CD8-positive, alpha-beta memory T cell (primary cell): ENCODE measurements around the gene MGAT2. TPM values are rescaled to one million over a fixed set of nuclear protein-coding genes. Genes with fewer than 3 reads are reported as not detected.
"Not testable (repeated sequence)": the region's sequence is repeated elsewhere in the genome, so short reads cannot be mapped to it uniquely, and the experiment has no call there.

ENCODE experiments used
- CTCF ChIA-PET: fragments of 350-600 bp; sonication (Branson Sonifier 250); formaldehyde crosslinking; loops from one replicate; lab custom pipeline; 2021; ENCODE audit warnings: antibody characterized with exemption; lab: Charles Lee
- POLR2A ChIA-PET: fragments of 350-600 bp; sonication (Branson Sonifier 250); formaldehyde crosslinking; loops from one replicate; lab custom pipeline; 2021; ENCODE audit warnings: antibody characterized with exemption; lab: Charles Lee
- DNase-seq, 5 donors: peaks; one replicate each; pipeline versions ENCODE4 v3.0.0 to v3.0.0-alpha.2; 2020 to 2022; ENCODE audit warnings: mixed read lengths in 1 of 5
- H3K27ac ChIP-seq: one replicate; pipeline ENCODE4 v1.7.0; 2013; ENCODE audit warnings: low read depth, mild to moderate bottlenecking, low read length, moderate library complexity
- H3K27me3 ChIP-seq: 2 replicates; pipeline ENCODE4 v1.7.0; 2013; ENCODE audit warnings: low read length, mild to moderate bottlenecking; ENCODE audit not compliant: insufficient read depth, poor library complexity, severe bottlenecking
- H3K36me3 ChIP-seq: 2 replicates; pipeline ENCODE4 v1.7.0; 2013; ENCODE audit warnings: mild to moderate bottlenecking, low read length, moderate library complexity; ENCODE audit not compliant: insufficient read depth
- H3K4me1 ChIP-seq: 2 replicates; pipeline ENCODE4 v1.7.0; 2013; ENCODE audit warnings: mild to moderate bottlenecking, low read length, moderate library complexity; ENCODE audit not compliant: insufficient read depth
- H3K4me3 ChIP-seq: 2 replicates; pipeline ENCODE4 v1.7.0; 2013; ENCODE audit warnings: mild to moderate bottlenecking, low read length
- H3K9me3 ChIP-seq: 2 replicates; pipeline ENCODE4 v1.7.0; 2013; ENCODE audit warnings: mild to moderate bottlenecking, low read length
- H3K27ac Mint-ChIP-seq, 8 donors: one replicate each; pipeline ENCODE4 v1.8.0; 2020 to 2021; ENCODE audit warnings: mixed read lengths in 8 of 8, mild to moderate bottlenecking in 6 of 8, inconsistent platforms in 3 of 8, moderate library complexity in 3 of 8
- H3K27me3 Mint-ChIP-seq, 2 donors: one replicate each; pipeline ENCODE4 v1.8.0; 2020 to 2021; ENCODE audit warnings: mixed read lengths in 2 of 2, mild to moderate bottlenecking in 1 of 2, moderate library complexity in 1 of 2
- H3K36me3 Mint-ChIP-seq, 3 donors: one replicate each; pipeline ENCODE4 v1.8.0; 2020 to 2021; ENCODE audit warnings: mixed read lengths in 3 of 3, inconsistent platforms in 1 of 3, mild to moderate bottlenecking in 1 of 3
- H3K4me1 Mint-ChIP-seq, 3 donors: one replicate each; pipeline ENCODE4 v1.8.0; 2020 to 2021; ENCODE audit warnings: mixed read lengths in 3 of 3, inconsistent platforms in 1 of 3, mild to moderate bottlenecking in 1 of 3
- H3K4me3 Mint-ChIP-seq, 7 donors: one replicate each; pipeline ENCODE4 v1.8.0; 2020 to 2021; ENCODE audit warnings: mixed read lengths in 7 of 7, mild to moderate bottlenecking in 6 of 7, moderate library complexity in 4 of 7, inconsistent platforms in 2 of 7
- H3K9me3 Mint-ChIP-seq, 5 donors: one replicate each; pipeline ENCODE4 v1.8.0; 2020 to 2022; ENCODE audit warnings: mixed read lengths in 5 of 5, mild to moderate bottlenecking in 3 of 5, moderate library complexity in 2 of 5, inconsistent platforms in 1 of 5
- polyA plus RNA-seq: library from polyadenylated mRNA; unstranded; fragments of 300-500 nt; fragmentation: Illumina TruSeq; gene quantifications from one replicate; pipeline ENCODE4 v1.2.3, GENCODE V29; 2021
- total RNA-seq, 2 experiments: library from RNA; stranded (reverse); gene quantifications; one replicate each; pipeline ENCODE4 v1.2.3, GENCODE V29; 2021

The MGAT2 gene
- total and polyA plus RNA-seq, 3 experiments from 2014 or later = 49.1 to 60.2 (median 57.7) TPM

DNA sequence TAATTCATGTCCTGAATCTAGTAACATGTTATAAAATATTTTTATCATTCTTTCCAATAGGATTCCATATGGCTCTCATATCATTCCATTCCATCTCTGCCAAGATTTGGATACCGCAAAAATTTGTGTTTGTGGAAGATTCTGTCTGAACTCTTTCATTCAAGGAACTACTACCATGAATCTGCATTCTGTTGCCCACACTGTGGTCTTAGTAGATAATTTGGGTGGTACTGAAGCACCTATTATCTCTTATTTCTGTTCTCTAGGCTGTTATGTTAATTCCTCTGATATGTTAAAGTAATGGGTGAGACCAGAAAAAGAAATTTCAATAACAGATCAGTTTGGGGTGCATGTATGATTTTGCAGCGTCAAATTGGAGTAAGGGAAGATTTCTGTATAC, 6.4 kb upstream of the MGAT2 start:
- Histone ChIP-seq H3K4me3 (no peak overlapping the region), H3K4me1 (peaks cover 17% of the 10 kb centered on the region), H3K27me3 (no peaks in the 10 kb centered on the region), H3K9me3 (no peaks in the 10 kb centered on the region), H3K36me3 (peaks cover 5% of the 10 kb centered on the region), H3K27ac (no peak overlapping the region)
- Mint-ChIP-seq H3K9me3 (no peaks in the 10 kb centered on the region), H3K4me3 (no peak overlapping the region), H3K27me3 (no peaks in the 10 kb centered on the region), H3K27ac (peak overlapping the region in 3 of 8 donors; percentile 9 to 79 (median 78)), H3K4me1 (peaks cover 18 to 37% (median 25%) of the 10 kb centered on the region in 3 donors), H3K36me3 (peaks cover 0 to 34% (median 12%) of the 10 kb centered on the region in 3 donors)
- POLR2A ChIA-PET = no interaction called here
- no peak for DNase-seq
- CTCF ChIA-PET = interaction anchor here (0.6 to 1.1 kb wide), 2 partner anchors 20 kb away, joined by 3 read pairs; no protein-coding TSS in a partner anchor

DNA sequence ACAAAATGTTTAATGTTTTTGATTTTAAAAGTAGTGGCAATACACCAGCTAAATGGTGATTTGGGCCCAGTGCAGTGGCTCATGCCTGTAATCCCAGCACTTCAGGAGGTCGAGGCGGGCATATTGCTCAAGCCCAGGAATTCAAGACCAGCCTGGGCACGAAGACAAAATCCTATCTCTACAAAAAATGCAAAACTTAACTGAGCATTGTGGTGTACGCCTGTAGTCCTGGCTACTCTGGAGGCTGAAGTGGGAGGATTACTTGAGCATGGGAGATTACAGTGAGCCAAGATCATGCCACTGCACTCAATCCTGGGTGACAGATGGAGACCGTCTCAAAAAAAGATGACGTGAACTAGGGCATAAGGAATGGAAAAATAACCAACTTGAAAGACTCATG, 4.8 kb upstream of the MGAT2 start:
- Histone ChIP-seq H3K36me3 (peaks cover 5% of the 10 kb centered on the region), H3K9me3 (no peaks in the 10 kb centered on the region), H3K4me1 (peaks cover 25% of the 10 kb centered on the region), H3K27ac (no peak overlapping the region), H3K27me3 (no peaks in the 10 kb centered on the region), H3K4me3 (no peak overlapping the region)
- no peak for DNase-seq
- no peaks in the 10 kb centered on the region for H3K27me3 Mint-ChIP-seq
- H3K36me3 Mint-ChIP-seq = peaks cover 0 to 48% (median 12%) of the 10 kb centered on the region in 3 donors
- H3K4me3 Mint-ChIP-seq = peak overlapping the region in 1 of 7 donors; percentile 32
- H3K27ac Mint-ChIP-seq = peak overlapping the region in 5 of 8 donors; percentile 22 to 100 (median 70)
- peaks cover 29 to 42% (median 35%) of the 10 kb centered on the region in 3 donors for H3K4me1 Mint-ChIP-seq
- ChIA-PET POLR2A (no interaction called here), CTCF (no interaction called here)
- H3K9me3 Mint-ChIP-seq = no peaks in the 10 kb centered on the region

DNA sequence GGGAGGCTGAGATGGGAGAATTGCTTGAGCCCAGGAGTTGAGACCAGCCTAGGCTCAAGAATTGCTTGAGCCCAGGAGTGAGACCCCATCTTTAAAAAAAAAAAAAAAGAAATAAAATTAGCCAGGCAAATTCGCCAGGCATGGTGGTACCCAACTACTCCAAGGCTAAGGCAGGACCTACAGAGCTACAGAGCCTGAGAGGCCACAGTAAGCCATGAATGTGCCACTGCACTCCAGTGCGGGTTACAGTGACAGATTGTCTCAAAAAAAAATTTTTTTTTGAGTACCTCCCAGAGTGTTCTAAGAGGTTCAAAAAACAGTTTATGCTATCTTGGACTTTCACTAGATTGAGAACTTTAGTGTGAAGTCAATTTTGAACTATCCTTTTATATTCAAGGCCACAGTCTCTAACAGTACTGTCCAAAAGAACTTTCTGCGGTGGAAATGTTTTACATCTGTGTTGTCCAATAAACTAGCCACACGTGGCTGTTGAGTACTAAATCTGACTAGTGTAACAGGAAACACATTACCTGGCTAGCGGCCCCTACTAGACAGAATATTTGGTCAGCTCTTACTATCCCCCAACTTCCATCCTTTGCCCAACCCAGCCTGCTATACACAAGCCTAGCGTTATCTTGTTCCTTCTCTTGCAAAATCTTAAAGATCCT, 2.6 kb upstream of the MGAT2 start:
- H3K27ac Mint-ChIP-seq = peak overlapping the region; percentile 31 to 100 (median 98)
- no peaks in the 10 kb centered on the region for H3K27me3 ChIP-seq
- H3K9me3 Mint-ChIP-seq = no peaks in the 10 kb centered on the region
- H3K4me3 ChIP-seq = no peak overlapping the region
- peaks cover 0 to 59% (median 11%) of the 10 kb centered on the region in 3 donors for H3K36me3 Mint-ChIP-seq
- H3K4me1 ChIP-seq = peaks cover 34% of the 10 kb centered on the region
- DNase-seq = no peak
- H3K27ac ChIP-seq = no peak overlapping the region
- H3K4me1 Mint-ChIP-seq = peaks cover 41 to 46% (median 43%) of the 10 kb centered on the region in 3 donors
- no peaks in the 10 kb centered on the region for H3K27me3 Mint-ChIP-seq
- peak overlapping the region in 6 of 7 donors; percentile 16 to 99 (median 65) for H3K4me3 Mint-ChIP-seq
- no peaks in the 10 kb centered on the region for H3K9me3 ChIP-seq
- ChIA-PET POLR2A (interaction anchor here (0.5 to 1.6 kb wide), 2 partner anchors 14 to 19 kb away, joined by 5 read pairs; partner anchors contain the start of gene LRR1), CTCF (interaction anchor here (1.3 kb wide), 1 partner anchor 16 kb away, joined by 4 read pairs; no protein-coding TSS in a partner anchor)
- H3K36me3 ChIP-seq = peaks cover 5% of the 10 kb centered on the region

DNA sequence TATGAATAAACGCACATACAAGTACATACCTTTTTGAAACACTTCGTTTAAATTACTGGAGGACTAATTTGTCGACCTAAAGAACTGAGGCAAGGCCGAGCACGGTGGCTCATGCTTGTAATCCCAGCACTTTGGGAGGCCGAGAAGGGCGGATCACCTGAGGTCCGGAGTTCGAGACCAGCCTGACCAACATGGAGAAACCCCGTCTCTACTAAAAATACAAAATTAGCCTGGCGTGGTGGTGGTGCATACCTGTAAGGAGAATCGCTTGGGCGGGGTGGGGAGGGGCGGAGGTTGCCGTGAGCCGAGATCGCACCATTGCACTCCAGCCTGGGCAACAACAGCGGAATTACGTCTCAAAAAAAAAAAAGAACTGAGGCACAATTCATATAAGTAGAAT, 1.3 kb upstream of the MGAT2 start:
- H3K9me3 ChIP-seq, DNase-seq, H3K9me3 Mint-ChIP-seq, H3K27me3 Mint-ChIP-seq, H3K36me3 ChIP-seq, H3K27me3 ChIP-seq: not testable (repeated sequence)
- Mint-ChIP-seq H3K4me3 (peak overlapping the region; percentile 94 to 99 (median 98)), H3K4me1 (peaks cover 50 to 56% (median 55%) of the 10 kb centered on the region in 3 donors), H3K27ac (peak overlapping the region; percentile 98 to 100 (median 100)), H3K36me3 (peaks cover 0 to 61% (median 9%) of the 10 kb centered on the region in 3 donors)
- Histone ChIP-seq H3K27ac (peak overlapping the region; percentile 99), H3K4me1 (peaks cover 47% of the 10 kb centered on the region), H3K4me3 (peak overlapping the region; percentile 80)
- ChIA-PET POLR2A (interaction anchor here (1.5 to 2.7 kb wide), 6 partner anchors 13 to 1204 kb away, joined by 3 to 105 read pairs (median 50); partner anchors contain the start of genes DNAAF2, KLHDC2, LRR1 and RPS29), CTCF (interaction anchor here (1.4 to 7.1 kb wide), 4 partner anchors 9 to 33 kb away, joined by 6 to 151 read pairs (median 26); partner anchors contain the start of genes DNAAF2 and RPS29)

DNA sequence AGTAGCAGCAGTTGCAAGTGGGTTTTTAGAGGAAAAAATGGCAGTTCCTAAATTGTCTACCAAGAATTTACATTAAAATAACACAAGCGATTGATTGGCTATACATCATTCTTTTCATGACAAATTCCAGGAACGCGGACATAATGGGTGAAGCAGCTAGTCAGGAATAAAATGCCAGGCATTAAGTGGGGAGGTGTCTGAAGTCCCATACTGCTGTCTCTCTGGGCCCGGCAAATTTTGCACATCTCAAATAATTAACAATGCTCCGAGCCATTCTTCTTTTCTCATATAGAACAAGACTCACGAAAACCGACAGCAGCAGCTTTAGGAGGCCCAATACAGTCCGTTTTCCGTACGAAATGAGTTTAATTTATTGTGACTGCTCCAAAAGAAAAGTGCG, 869 bp upstream of the MGAT2 start:
- peak overlapping the region; percentile 98 to 100 (median 100) for H3K27ac Mint-ChIP-seq
- POLR2A ChIA-PET = interaction anchor here (0.5 to 2.7 kb wide), 18 partner anchors 10 to 1203 kb away, joined by 3 to 105 read pairs (median 5); partner anchors contain the start of genes DNAAF2, KLHDC2, LRR1 and POLE2
- H3K4me1 ChIP-seq = peaks cover 50% of the 10 kb centered on the region
- no peaks in the 10 kb centered on the region for H3K9me3 ChIP-seq
- H3K4me3 Mint-ChIP-seq = peak overlapping the region; percentile 94 to 99 (median 98)
- H3K27ac ChIP-seq = peak overlapping the region; percentile 99
- H3K4me3 ChIP-seq = peak overlapping the region; percentile 80
- H3K9me3 Mint-ChIP-seq = no peaks in the 10 kb centered on the region
- H3K36me3 Mint-ChIP-seq = peaks cover 0 to 62% (median 8%) of the 10 kb centered on the region in 3 donors
- peaks cover 5% of the 10 kb centered on the region for H3K36me3 ChIP-seq
- DNase-seq = no peak
- no peaks in the 10 kb centered on the region for H3K27me3 ChIP-seq
- peaks cover 52 to 61% (median 58%) of the 10 kb centered on the region in 3 donors for H3K4me1 Mint-ChIP-seq
- CTCF ChIA-PET = interaction anchor here (1.0 to 7.1 kb wide), 18 partner anchors 10 to 246 kb away, joined by 3 to 151 read pairs (median 4); partner anchors contain the start of genes DNAAF2, KLHDC2, LRR1 and RPS29
- no peaks in the 10 kb centered on the region for H3K27me3 Mint-ChIP-seq

DNA sequence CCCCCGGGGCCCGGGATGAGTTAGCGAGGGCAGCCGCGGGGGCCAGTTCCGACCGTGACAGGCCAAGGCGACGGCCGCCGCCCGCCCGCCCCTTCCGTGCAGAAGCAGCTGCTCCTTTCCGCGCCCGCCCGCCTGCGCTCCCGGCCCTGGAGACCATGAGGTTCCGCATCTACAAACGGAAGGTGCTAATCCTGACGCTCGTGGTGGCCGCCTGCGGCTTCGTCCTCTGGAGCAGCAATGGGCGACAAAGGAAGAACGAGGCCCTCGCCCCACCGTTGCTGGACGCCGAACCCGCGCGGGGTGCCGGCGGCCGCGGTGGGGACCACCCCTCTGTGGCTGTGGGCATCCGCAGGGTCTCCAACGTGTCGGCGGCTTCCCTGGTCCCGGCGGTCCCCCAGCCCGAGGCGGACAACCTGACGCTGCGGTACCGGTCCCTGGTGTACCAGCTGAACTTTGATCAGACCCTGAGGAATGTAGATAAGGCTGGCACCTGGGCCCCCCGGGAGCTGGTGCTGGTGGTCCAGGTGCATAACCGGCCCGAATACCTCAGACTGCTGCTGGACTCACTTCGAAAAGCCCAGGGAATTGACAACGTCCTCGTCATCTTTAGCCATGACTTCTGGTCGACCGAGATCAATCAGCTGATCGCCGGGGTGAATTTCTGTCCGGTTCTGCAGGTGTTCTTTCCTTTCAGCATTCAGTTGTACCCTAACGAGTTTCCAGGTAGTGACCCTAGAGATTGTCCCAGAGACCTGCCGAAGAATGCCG, 699 bp downstream of the MGAT2 start:
- ChIA-PET CTCF (interaction anchor here (0.7 to 7.1 kb wide), 19 partner anchors 10 to 691 kb away, joined by 3 to 151 read pairs (median 4); partner anchors contain the start of genes DMAC2L, DNAAF2, KLHDC2 and L2HGDH), POLR2A (interaction anchor here (0.5 to 2.7 kb wide), 9 partner anchors 9 to 1173 kb away, joined by 3 to 105 read pairs (median 34); partner anchors contain the start of genes DNAAF2, KLHDC2, LRR1 and RPS29)
- Mint-ChIP-seq H3K4me1 (peaks cover 58 to 74% (median 69%) of the 10 kb centered on the region in 3 donors), H3K27ac (peak overlapping the region; percentile 98 to 100 (median 100)), H3K4me3 (peak overlapping the region; percentile 94 to 99 (median 98)), H3K27me3 (no peaks in the 10 kb centered on the region), H3K36me3 (peaks cover 0 to 64% (median 8%) of the 10 kb centered on the region in 3 donors), H3K9me3 (no peaks in the 10 kb centered on the region)
- Histone ChIP-seq H3K36me3 (peaks cover 5% of the 10 kb centered on the region), H3K4me3 (peak overlapping the region; percentile 80), H3K9me3 (no peaks in the 10 kb centered on the region), H3K27me3 (no peaks in the 10 kb centered on the region), H3K27ac (peak overlapping the region; percentile 99), H3K4me1 (peaks cover 50% of the 10 kb centered on the region)
- peak in 2 of 5 donors; percentile 25 to 75 for DNase-seq

DNA sequence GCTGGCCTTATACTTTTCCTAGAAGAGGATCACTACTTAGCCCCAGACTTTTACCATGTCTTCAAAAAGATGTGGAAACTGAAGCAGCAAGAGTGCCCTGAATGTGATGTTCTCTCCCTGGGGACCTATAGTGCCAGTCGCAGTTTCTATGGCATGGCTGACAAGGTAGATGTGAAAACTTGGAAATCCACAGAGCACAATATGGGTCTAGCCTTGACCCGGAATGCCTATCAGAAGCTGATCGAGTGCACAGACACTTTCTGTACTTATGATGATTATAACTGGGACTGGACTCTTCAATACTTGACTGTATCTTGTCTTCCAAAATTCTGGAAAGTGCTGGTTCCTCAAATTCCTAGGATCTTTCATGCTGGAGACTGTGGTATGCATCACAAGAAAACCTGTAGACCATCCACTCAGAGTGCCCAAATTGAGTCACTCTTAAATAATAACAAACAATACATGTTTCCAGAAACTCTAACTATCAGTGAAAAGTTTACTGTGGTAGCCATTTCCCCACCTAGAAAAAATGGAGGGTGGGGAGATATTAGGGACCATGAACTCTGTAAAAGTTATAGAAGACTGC, 1.5 kb downstream of the MGAT2 start:
- peaks cover 0 to 64% (median 8%) of the 10 kb centered on the region in 3 donors for H3K36me3 Mint-ChIP-seq
- no peaks in the 10 kb centered on the region for H3K9me3 ChIP-seq
- peak overlapping the region; percentile 0 for H3K27ac ChIP-seq
- peak overlapping the region; percentile 83 to 100 (median 96) for H3K27ac Mint-ChIP-seq
- H3K36me3 ChIP-seq = peaks cover 5% of the 10 kb centered on the region
- peaks cover 50% of the 10 kb centered on the region for H3K4me1 ChIP-seq
- peak overlapping the region; percentile 80 for H3K4me3 ChIP-seq
- peaks cover 60 to 77% (median 69%) of the 10 kb centered on the region in 3 donors for H3K4me1 Mint-ChIP-seq
- POLR2A ChIA-PET = interaction anchor here (2.5 to 2.7 kb wide), 5 partner anchors 10 to 240 kb away, joined by 15 to 105 read pairs (median 34); partner anchors contain the start of genes DNAAF2 and RPS29
- DNase-seq = no peak
- H3K4me3 Mint-ChIP-seq = peak overlapping the region; percentile 94 to 99 (median 98)
- CTCF ChIA-PET = interaction anchor here (2.3 to 7.1 kb wide), 6 partner anchors 11 to 240 kb away, joined by 9 to 151 read pairs (median 27); partner anchors contain the start of genes DNAAF2, KLHDC2, LRR1 and RPS29
- no peaks in the 10 kb centered on the region for H3K9me3 Mint-ChIP-seq
- no peaks in the 10 kb centered on the region for H3K27me3 Mint-ChIP-seq
- H3K27me3 ChIP-seq = no peaks in the 10 kb centered on the region
